HepG2 (cell line): Measurements from ENCODE around the gene GUCA1A. TPM values are rescaled to one million over a fixed set of nuclear protein-coding genes. Genes with fewer than 3 reads are reported as not detected.

ENCODE experiments used
- AGO2 ChIP-seq: fragments of 200-400 bp; formaldehyde crosslinking; optimal IDR thresholded peaks from 2 replicates; pipeline ENCODE3; 2017; ENCODE audit warnings: mild to moderate bottlenecking, low read depth, low read length, moderate library complexity
- ARID2 ChIP-seq: sonication (generic); formaldehyde crosslinking; IDR thresholded peaks from 2 replicates; pipeline ENCODE4 v1.8.1; 2022; ENCODE audit warnings: mild to moderate bottlenecking, missing genetic modification reagents, borderline replicate concordance
- BORCS8-MEF2B ChIP-seq: sonication (generic); formaldehyde crosslinking; IDR thresholded peaks from 2 replicates; pipeline ENCODE4 v1.8.0; 2022; ENCODE audit warnings: mild to moderate bottlenecking, missing genetic modification reagents
- BRD4 ChIP-seq: sonication (generic); formaldehyde crosslinking; IDR thresholded peaks from 2 replicates; pipeline ENCODE4 v1.4.0; 2020; ENCODE audit warnings: missing genetic modification reagents
- FLYWCH1 ChIP-seq: sonication (generic); formaldehyde crosslinking; IDR thresholded peaks from 2 replicates; pipeline ENCODE4 v1.8.1; 2023; ENCODE audit warnings: mild to moderate bottlenecking, missing genetic modification reagents
- JUN ChIP-seq: sonication (generic); formaldehyde crosslinking; IDR thresholded peaks from 2 replicates; pipeline ENCODE4 v1.4.0; 2020; ENCODE audit warnings: mild to moderate bottlenecking, missing genetic modification reagents
- KLF13 ChIP-seq: sonication (generic); formaldehyde crosslinking; IDR thresholded peaks from 2 replicates; pipeline ENCODE4 v1.4.0; 2020; ENCODE audit warnings: mild to moderate bottlenecking, missing genetic modification reagents
- MAFK ChIP-seq, 2 experiments: IDR thresholded peaks in 1 of 2; conservative IDR thresholded peaks in 1 of 2; 2 replicates each; pipeline ENCODE4 v1.6.1; 2011; ENCODE audit warnings: improper control_type of control experiment in 2 of 2, low read length in 2 of 2
- MIER3 ChIP-seq: IDR thresholded peaks from 2 replicates; pipeline ENCODE4 v1.6.1; 2016; ENCODE audit warnings: missing compliant biosample characterization, borderline replicate concordance
- MXD4 ChIP-seq: IDR thresholded peaks from 2 replicates; pipeline ENCODE4 v1.6.1; 2016; ENCODE audit warnings: mild to moderate bottlenecking, missing biosample characterization, missing genetic modification reagents
- NCOA5 ChIP-seq: sonication (generic); formaldehyde crosslinking; IDR thresholded peaks from 2 replicates; pipeline ENCODE4 v1.4.0; 2020; ENCODE audit warnings: missing genetic modification reagents
- NR1H2 ChIP-seq: sonication (generic); formaldehyde crosslinking; IDR thresholded peaks from 2 replicates; pipeline ENCODE4 v1.8.1; 2022; ENCODE audit warnings: low read depth, missing genetic modification reagents, borderline replicate concordance
- PLRG1 ChIP-seq: fragments of 450-650 bp; conservative IDR thresholded peaks from 2 replicates; pipeline ENCODE4 v1.6.1; 2016
- TOPORS ChIP-seq: sonication (generic); formaldehyde crosslinking; IDR thresholded peaks from 2 replicates; pipeline ENCODE4 v1.8.0; 2023; ENCODE audit warnings: mild to moderate bottlenecking, missing genetic modification reagents
- YEATS2 ChIP-seq: sonication (generic); formaldehyde crosslinking; IDR thresholded peaks from 2 replicates; pipeline ENCODE4 v1.4.0; 2020; ENCODE audit warnings: missing genetic modification reagents, borderline replicate concordance
- ZFP37 ChIP-seq: sonication (generic); formaldehyde crosslinking; IDR thresholded peaks from 2 replicates; pipeline ENCODE4 v1.4.0; 2020; ENCODE audit warnings: missing genetic modification reagents, borderline replicate concordance
- ZNF17 ChIP-seq: sonication (generic); formaldehyde crosslinking; IDR thresholded peaks from 2 replicates; pipeline ENCODE4 v1.5.0; 2020; ENCODE audit warnings: mild to moderate bottlenecking, missing genetic modification reagents
- ZNF234 ChIP-seq: sonication (generic); formaldehyde crosslinking; conservative IDR thresholded peaks from 2 replicates; pipeline ENCODE4 v1.5.1; 2020; ENCODE audit warnings: mild to moderate bottlenecking, missing genetic modification reagents
- ZNF326 ChIP-seq: sonication (generic); formaldehyde crosslinking; IDR thresholded peaks from 2 replicates; pipeline ENCODE4 v1.4.0; 2020; ENCODE audit warnings: missing genetic modification reagents, borderline replicate concordance
- ZNF337 ChIP-seq: sonication (generic); formaldehyde crosslinking; IDR thresholded peaks from 2 replicates; pipeline ENCODE4 v1.5.1; 2020; ENCODE audit warnings: missing genetic modification reagents, low read depth, mild to moderate bottlenecking, borderline replicate concordance
- ZNF7 ChIP-seq: IDR thresholded peaks from 2 replicates; pipeline ENCODE4 v1.6.1; 2016; ENCODE audit warnings: missing biosample characterization, missing genetic modification reagents
- ZNF776 ChIP-seq: sonication (generic); formaldehyde crosslinking; IDR thresholded peaks from 2 replicates; pipeline ENCODE4 v1.4.0; 2020; ENCODE audit warnings: mild to moderate bottlenecking, missing genetic modification reagents
- polyA plus RNA-seq, 8 experiments: library from polyadenylated mRNA; depleted of rRNA in 3 of 8; stranded (reverse) in 7 of 8; unstranded in 1 of 8; fragments of >200 nt; fragmentation: Illumina TruSeq in 4 of 8; extraction: Trizol in 4 of 8; gene quantifications; 2 replicates each; pipeline versions ENCODE4 v1.2.1 to v1.2.3, GENCODE V29; 2011 to 2016; ENCODE audit warnings: low read depth in 4 of 8, missing spikeins in 1 of 8, mixed read lengths in 1 of 8; ENCODE audit not compliant: insufficient read depth in 1 of 8
- total RNA-seq, 5 experiments: library from RNA; depleted of rRNA; stranded (reverse); fragments of >200 nt; fragmentation: Illumina TruSeq; extraction: Trizol; gene quantifications; 2 replicates each; pipeline ENCODE4 v1.2.3, GENCODE V29; 2016; ENCODE audit warnings: low read depth in 1 of 5
- TF ChIP-seq, protein P1 (sequence below): sonication (generic); formaldehyde crosslinking; IDR thresholded peaks from 2 replicates; pipeline ENCODE4 v1.9.0; 2021; ENCODE audit warnings: missing genetic modification reagents, borderline replicate concordance
- TF ChIP-seq, protein P2 (sequence below), 2 experiments: sonication (generic) in 1 of 2; formaldehyde crosslinking in 1 of 2; IDR thresholded peaks; 2 replicates each; pipeline versions ENCODE4 v1.4.0 to v1.6.1; 2018 to 2020; ENCODE audit warnings: missing genetic modification reagents in 2 of 2, borderline replicate concordance in 1 of 2, low read depth in 1 of 2, mild to moderate bottlenecking in 1 of 2, missing biosample characterization in 1 of 2
- TF ChIP-seq, protein P3 (sequence below): sonication (generic); formaldehyde crosslinking; IDR thresholded peaks from 2 replicates; pipeline ENCODE4 v1.5.0; 2020; ENCODE audit warnings: mild to moderate bottlenecking, low read depth, missing genetic modification reagents, borderline replicate concordance
- TF ChIP-seq, protein P4 (sequence below): sonication (generic); formaldehyde crosslinking; IDR thresholded peaks from 2 replicates; pipeline ENCODE4 v1.5.0; 2020; ENCODE audit warnings: mild to moderate bottlenecking, missing genetic modification reagents

GUCA1A gene
- total and polyA plus RNA-seq, 2 of the 13 experiments (the other 11 are each of a cell fraction or from before 2014, with no cell fraction given): not detected

DNA sequence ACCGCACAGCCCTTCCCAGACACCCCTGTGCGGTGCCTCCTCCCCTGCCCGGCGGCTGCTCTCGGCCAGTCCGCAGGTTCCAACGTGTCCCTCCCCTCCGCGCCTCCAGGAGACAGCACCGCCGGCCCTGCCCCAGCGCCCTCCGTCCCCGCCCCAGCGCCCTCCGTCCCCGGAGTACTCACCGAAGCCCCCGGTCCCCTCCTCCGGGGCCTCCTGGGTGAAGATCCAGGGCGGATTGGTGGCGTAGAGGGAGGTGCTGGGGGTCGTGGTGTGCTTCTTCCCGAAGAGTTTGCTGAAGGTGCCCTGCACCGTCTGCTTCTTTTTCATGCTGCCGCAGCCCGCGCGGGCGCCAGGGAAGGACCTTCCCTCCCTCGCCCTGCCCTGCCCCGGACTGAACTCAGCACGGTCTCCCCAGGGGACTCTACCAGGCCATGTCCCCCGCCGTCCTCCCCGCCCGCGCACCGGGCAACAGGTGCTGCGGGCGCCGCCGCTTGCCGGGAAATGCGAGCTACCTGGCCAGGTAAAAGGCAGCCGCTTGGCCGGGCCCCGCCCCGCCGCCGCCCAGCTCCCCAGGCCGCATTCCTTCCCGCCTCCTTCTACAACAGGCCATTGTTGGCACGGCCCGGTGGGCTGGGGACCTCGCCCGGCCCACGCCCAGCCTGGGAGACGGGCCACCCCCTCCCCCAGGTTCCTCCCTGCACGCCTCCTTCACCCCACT, 30.9 kb upstream of the GUCA1A start, which contains the start of gene C6orf132 (continued):
- TF ChIP-seq, protein P1, sequence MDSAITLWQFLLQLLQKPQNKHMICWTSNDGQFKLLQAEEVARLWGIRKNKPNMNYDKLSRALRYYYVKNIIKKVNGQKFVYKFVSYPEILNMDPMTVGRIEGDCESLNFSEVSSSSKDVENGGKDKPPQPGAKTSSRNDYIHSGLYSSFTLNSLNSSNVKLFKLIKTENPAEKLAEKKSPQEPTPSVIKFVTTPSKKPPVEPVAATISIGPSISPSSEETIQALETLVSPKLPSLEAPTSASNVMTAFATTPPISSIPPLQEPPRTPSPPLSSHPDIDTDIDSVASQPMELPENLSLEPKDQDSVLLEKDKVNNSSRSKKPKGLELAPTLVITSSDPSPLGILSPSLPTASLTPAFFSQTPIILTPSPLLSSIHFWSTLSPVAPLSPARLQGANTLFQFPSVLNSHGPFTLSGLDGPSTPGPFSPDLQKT: no peak
- TF ChIP-seq PLRG1 (no peak), FLYWCH1 (CRISPR knock-in tag) (no peak), ZNF7 (no peak), KLF13 (CRISPR knock-in tag) (no peak), BRD4 (CRISPR knock-in tag) (peak; percentile 6; the same call in 1 of the 2 replicates), NR1H2 (no peak), BORCS8-MEF2B (CRISPR knock-in tag) (no peak), JUN (CRISPR knock-in tag) (no peak), NCOA5 (CRISPR knock-in tag) (no peak), MAFK (conservative IDR thresholded peaks at IDR 0.05 in 1 of 2, IDR thresholded peaks at IDR 0.05 in 1 of 2; ENCODE audit: low read length in 2 of 2) (no peak), ZFP37 (CRISPR knock-in tag) (no peak), YEATS2 (CRISPR knock-in tag) (no peak), ZNF17 (CRISPR knock-in tag) (no peak), AGO2 (peak; percentile 30), MXD4 (CRISPR knock-in tag) (no peak), TOPORS (no peak), ZNF776 (CRISPR knock-in tag) (0 out of 2 replicates have a peak, but pooled peaks have one; percentile 39), MIER3 (CRISPR knock-in tag) (no peak), ZNF326 (CRISPR knock-in tag) (no peak), ZNF337 (CRISPR knock-in tag) (no peak), ARID2 (CRISPR knock-in tag) (no peak), ZNF234 (CRISPR knock-in tag) (no peak)
- TF ChIP-seq, protein P2, sequence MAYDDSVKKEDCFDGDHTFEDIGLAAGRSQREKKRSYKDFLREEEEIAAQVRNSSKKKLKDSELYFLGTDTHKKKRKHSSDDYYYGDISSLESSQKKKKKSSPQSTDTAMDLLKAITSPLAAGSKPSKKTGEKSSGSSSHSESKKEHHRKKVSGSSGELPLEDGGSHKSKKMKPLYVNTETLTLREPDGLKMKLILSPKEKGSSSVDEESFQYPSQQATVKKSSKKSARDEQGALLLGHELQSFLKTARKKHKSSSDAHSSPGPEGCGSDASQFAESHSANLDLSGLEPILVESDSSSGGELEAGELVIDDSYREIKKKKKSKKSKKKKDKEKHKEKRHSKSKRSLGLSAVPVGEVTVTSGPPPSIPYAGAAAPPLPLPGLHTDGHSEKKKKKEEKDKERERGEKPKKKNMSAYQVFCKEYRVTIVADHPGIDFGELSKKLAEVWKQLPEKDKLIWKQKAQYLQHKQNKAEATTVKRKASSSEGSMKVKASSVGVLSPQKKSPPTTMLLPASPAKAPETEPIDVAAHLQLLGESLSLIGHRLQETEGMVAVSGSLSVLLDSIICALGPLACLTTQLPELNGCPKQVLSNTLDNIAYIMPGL (CRISPR knock-in tag; IDR thresholded peaks at IDR 0.05; ENCODE audit: borderline replicate concordance in 1 of 2, low read depth in 1 of 2): peak; percentile 18 to 61; a peak in 3 of 4 replicates
- TF ChIP-seq, protein P3, sequence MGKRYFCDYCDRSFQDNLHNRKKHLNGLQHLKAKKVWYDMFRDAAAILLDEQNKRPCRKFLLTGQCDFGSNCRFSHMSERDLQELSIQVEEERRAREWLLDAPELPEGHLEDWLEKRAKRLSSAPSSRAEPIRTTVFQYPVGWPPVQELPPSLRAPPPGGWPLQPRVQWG (CRISPR knock-in tag): no peak
- TF ChIP-seq, protein P4, sequence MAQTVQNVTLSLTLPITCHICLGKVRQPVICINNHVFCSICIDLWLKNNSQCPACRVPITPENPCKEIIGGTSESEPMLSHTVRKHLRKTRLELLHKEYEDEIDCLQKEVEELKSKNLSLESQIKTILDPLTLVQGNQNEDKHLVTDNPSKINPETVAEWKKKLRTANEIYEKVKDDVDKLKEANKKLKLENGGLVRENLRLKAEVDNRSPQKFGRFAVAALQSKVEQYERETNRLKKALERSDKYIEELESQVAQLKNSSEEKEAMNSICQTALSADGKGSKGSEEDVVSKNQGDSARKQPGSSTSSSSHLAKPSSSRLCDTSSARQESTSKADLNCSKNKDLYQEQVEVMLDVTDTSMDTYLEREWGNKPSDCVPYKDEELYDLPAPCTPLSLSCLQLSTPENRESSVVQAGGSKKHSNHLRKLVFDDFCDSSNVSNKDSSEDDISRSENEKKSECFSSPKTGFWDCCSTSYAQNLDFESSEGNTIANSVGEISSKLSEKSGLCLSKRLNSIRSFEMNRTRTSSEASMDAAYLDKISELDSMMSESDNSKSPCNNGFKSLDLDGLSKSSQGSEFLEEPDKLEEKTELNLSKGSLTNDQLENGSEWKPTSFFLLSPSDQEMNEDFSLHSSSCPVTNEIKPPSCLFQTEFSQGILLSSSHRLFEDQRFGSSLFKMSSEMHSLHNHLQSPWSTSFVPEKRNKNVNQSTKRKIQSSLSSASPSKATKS (CRISPR knock-in tag): no peak
